GM21381 (cell line): ENCODE results near the gene PPARGC1A.

Experiments used
- ATAC-seq: cut with Tn5 transposase; IDR thresholded peaks from one replicate; pipeline ENCODE4 v1.9.1; 2021; ENCODE audit warnings: mild to moderate bottlenecking, moderate library complexity; ENCODE audit not compliant: unreplicated experiment

The PPARGC1A gene

GRCh38 chr4:23844961-23845360 is 44.9 kb downstream of the PPARGC1A start:
- no peak for ATAC-seq

GRCh38 chr4:23839279-23839678 is 50.6 kb downstream of the PPARGC1A start:
- ATAC-seq, result no peak

- no peak for ATAC-seq
Measured at GRCh38 chr4:23838607-23839006, 51.2 kb downstream of the PPARGC1A start.

- ATAC-seq, result no peak
Measured at GRCh38 chr4:23838131-23838530, 51.7 kb downstream of the PPARGC1A start.

DNA sequence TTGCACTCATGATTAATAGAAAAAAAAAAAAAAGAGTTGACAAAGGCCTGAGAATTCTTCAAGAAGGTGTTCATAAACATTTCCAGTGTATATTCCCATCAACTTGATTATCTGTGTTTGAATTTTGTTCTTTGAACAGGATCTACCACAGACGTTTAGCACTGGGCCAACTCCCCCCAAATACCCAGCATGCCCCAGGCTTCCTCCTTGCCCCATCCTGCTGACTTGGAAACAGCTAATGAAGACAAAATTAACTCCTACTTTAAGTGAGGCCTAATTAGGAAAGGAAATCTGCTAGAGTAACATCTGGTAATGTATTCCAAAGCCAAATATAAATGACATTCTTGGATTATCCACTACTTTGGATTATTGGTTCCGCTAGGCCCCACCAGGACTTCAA is 52.5 kb downstream of the PPARGC1A start:
- no peak for ATAC-seq

DNA sequence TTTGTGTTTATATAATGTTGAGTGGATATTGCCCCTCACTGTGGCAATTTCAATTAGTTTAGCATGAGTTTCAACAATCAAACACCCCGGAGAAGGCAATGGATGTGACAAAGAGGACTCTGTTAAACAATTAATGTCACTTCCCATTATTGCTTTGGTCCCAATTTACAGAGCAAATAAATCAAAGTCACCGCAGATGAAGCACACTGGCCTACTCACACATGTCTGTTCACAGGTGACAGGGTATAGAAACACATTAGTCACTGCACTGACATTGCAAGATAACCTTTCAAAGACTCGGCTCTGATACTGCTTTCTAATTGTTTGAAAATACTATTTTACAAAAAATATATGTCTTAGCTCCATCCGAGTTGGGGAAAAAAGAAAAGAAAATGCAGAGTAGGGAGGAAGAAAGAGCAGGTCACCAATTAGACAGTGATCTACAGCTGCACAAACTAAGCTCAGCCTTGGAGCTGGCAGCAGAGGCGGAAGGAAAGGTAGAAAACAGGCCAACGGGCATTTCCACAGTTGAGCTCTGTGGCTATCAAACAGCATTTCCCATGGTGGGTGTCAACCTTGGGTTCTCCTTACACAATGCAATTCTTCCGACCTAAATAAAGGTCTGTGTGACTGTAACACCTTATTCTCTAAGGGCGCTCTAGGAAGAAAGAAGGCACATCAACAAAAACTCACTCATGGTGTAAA is 53.9 kb downstream of the PPARGC1A start:
- ATAC-seq, result no peak

- no peak for ATAC-seq
Measured at GRCh38 chr4:23828779-23829178, 61.1 kb downstream of the PPARGC1A start.

GRCh38 chr4:23828020-23828715 is 61.7 kb downstream of the PPARGC1A start:
- ATAC-seq, result no peak

DNA sequence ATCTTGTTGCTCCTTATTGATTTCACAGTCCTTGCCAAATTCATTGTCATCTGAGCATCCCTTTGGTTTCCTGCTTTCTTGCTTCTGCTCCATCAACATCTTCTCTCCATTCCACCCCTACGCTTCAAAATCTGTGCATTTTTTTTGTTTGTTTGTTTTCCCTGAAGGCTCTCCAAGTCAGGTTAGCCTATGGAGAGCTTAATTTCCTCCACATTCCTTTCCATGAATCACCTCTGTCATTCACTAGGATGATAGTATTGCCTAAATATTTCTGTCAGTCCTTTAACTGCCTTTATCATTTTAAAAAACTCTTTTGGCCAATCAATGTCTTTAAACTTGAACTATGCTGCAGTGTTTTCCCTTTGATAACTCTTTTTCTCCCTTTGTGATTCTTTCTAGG is 67.7 kb downstream of the PPARGC1A start:
- no peak for ATAC-seq

- no peak for ATAC-seq
Measured at GRCh38 chr4:23819041-23819511, 70.8 kb downstream of the PPARGC1A start.

- no peak for ATAC-seq
Measured at GRCh38 chr4:23818097-23818885, 71.6 kb downstream of the PPARGC1A start.

DNA sequence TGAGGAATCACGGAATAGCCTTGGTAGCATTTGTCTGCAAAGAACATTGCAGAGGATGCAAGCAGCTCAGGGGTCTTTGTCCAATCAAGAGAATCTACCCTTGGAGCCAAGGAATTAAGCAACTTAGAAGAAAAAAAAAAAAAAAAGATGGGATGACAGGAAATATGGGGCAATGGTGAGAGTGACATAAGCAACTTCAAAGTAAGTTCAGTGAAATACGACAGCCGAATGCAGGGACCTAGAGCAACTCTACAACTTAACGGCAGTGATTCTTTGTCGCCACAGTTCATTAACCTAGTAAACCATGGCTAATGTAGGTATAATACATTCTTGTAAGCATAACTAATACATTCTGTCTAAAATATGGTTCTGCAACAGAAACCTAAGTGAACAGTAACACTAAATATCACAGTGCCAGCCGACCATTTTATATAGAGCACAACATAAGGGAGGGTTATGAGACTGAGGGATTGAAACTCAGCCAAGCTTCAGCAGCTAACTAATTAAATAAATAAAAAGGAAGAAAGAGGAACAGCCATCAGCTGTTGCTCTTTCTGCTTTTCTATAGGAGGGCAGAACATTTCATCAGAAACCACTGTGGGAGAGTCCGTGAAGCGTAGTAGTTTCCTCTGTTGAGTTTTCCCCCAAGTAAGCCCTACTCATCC is 74.7 kb downstream of the PPARGC1A start:
- no peak for ATAC-seq

- ATAC-seq, result no peak
Measured at GRCh38 chr4:23814587-23814986, 75.3 kb downstream of the PPARGC1A start.

DNA sequence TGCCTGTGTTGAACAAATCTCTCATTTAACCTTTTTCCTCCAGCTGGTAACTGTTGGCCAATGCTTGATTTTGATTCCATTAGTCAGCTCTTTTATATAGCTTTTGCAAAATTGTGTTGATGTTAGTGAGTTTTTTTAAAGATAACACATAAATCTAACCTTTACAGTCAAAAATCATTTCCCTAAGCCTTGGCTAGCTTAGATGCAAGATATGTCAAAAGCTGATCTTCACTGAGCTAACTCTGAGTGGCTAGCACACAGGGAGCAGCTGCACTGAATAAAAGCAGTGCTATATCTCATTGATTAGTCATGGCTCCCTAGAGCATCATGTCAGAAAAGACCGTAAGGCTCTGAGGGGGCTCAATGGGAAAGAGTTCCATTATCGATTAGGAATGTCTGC is 78.7 kb downstream of the PPARGC1A start:
- no peak for ATAC-seq

GRCh38 chr4:23805450-23805851 is 84.4 kb downstream of the PPARGC1A start:
- ATAC-seq, result no peak

DNA sequence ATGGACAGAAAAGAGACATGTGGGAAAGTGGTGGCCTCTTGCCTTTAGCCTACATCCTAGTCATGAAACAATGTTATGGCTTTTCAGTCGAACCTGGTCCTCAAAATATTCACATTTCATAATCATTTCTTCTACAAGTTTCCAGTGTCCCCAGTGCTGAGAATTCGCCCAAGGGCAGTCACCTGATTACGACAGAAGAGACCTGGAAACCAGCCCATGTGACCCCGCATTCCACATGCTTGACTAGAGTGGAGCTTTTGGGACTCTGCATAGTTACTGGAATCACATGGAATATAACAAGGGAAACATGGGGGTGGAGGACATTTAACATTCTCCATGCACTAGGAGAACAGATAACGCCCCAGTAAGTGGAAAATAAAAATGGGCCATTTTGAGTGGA is 100.1 kb downstream of the PPARGC1A start:
- ATAC-seq, result no peak

DNA sequence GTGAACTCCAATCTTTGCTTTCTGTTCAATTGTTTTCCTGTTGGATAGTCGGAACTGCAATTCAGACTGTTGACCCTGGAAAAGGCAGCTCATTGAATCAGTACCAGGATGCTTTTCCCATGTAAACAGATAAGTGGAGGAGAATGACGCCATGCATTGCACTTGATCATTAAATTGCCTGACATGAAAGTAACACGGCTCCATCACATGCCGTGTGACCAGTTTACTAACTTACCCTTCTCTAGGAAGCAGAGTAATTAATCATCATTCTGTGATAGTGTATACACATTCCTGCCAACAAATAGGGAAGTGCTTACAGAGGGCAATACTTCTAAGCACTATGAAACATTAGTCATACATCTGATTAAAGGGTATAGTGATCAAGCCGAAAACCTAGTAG is 101.4 kb downstream of the PPARGC1A start:
- ATAC-seq, result no peak

- no peak for ATAC-seq
Measured at GRCh38 chr4:23788027-23788426, 101.8 kb downstream of the PPARGC1A start.

DNA sequence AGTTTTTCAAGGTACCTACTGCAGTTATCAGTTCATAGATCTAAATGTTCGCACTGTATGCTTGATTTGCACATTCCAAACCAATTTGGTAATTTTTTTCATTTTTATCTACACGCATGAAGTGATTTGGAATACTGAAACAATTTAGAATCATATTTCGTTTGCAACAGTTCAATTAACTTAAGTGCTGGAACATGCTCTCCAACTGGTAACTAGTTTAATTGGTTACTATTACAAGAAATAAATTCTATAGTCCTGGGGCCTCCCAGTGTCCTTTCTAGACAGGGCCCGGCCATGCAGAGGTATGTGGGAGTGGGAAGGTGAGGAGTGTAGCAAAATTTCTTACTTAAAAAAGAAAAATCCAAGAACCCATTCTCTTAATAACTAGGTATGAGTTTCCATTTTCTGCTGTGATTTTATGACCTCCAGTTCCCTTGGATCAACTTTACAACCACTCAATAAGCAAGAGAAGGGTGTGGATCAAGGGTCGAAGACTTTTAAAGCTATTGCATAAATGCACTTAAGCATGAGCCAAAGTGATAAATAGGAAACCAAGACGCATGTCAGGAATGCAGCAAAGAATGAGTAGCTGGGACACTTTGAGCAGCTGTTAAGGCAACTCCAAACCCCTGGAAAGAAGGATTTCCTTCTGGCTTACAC is 106.9 kb downstream of the PPARGC1A start:
- no peak for ATAC-seq

DNA sequence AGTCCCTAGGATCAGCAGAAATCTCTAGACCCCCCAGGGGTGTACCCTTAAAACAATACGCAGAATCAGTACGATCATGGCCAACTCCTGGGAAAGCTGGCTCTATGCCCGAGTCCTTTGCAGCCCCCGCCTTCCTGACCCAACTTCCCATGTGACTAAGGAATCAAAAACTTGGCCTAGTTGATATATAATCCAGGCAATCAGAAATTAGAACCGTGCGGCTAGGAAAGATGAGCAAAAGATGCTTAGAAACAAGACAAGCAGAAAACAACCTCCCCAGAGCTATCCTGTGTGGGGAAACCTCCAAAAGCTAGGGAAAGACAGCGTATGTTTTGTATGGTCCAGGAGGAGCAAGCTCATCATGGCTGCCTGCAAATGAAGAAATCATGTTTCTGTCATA is 110.0 kb downstream of the PPARGC1A start:
- ATAC-seq, result no peak

GRCh38 chr4:23779422-23779821 is 110.4 kb downstream of the PPARGC1A start:
- ATAC-seq, result no peak
